ENCODE measurements around the gene MRPS9. TPM values are rescaled to one million over a fixed set of nuclear protein-coding genes. Genes with fewer than 3 reads are reported as not detected.

Gene MRPS9
- total and polyA plus RNA-seq, 9 of the 15 experiments (the other 6 are each of a cell fraction or from before 2014, with no cell fraction given): 46.2 to 143 (median 65.6) TPM

DNA sequence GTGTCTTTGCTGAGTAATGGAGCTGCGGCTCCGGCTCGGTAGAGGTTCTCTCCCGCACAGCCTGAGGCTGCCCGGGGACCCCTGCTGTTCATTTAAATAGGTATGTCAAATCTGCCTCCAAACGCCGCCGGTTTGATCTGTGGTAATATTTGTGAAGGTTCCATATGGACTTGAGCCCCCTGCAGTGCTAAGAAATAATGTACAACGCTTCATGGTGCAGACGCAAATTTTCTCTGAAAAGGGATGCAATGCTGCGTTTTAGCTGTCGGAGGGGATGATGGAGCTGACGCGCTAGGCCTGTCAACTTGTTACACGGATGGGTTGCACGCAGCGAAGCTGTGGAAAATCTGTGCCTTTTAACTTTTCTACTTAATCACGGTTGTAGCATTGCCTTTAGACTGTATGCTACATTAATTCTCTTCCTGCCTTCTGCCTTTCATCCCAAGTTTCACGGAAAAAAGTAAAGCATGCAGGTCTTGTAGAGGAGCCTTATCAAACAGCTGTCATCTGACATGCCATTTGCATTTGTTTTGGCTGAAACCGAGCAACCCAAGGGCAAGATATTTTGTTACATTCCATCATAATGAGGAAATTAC lies 43.2 kb downstream of the MRPS9 start:
- FAIRE-seq (no peak), DNase-seq (ENCODE audit: extremely low read depth in 1 of 4, low spot score in 3 of 4) (no peak), ATAC-seq (no peak; the same call in 2 of the 3 replicates)
- Histone ChIP-seq H3K9me3 (replicated peaks; ENCODE audit: control insufficient read depth, insufficient read depth, low read depth, low read length) (no peaks in the 10 kb centered on the region), H3K36me3 (ENCODE audit: control insufficient read depth, insufficient read depth, low read length) (peaks cover 12% of the 10 kb centered on the region; the same call in 2 of the 3 replicates), H3K27me3 (ENCODE audit: control insufficient read depth in 2 of 2, insufficient read depth in 2 of 2, low read length in 2 of 2) (no peaks in the 10 kb centered on the region), H3K4me2 (ENCODE audit: insufficient read depth, low read length) (no peak overlapping the region), H3K79me2 (ENCODE audit: control insufficient read depth, insufficient read depth, low read length) (no peaks in the 10 kb centered on the region), H3K4me1 (replicated peaks in 1 of 2; ENCODE audit: control insufficient read depth in 2 of 2, insufficient read depth in 2 of 2, low read length in 2 of 2) (no peaks in the 10 kb centered on the region), H3K4me3 (no peak overlapping the region), H3K27ac (ENCODE audit: extremely low read depth, low read depth, low read length) (no peak overlapping the region), H4K20me1 (replicated peaks; ENCODE audit: control insufficient read depth, insufficient read depth, low read length) (no peaks in the 10 kb centered on the region), H2AFZ (ENCODE audit: low read depth, low read length) (no peak overlapping the region), H3K9ac (ENCODE audit: insufficient read depth in 1 of 2, low read depth in 2 of 2, low read length in 2 of 2) (no peak overlapping the region), H3K9me1 (ENCODE audit: control insufficient read depth, insufficient read depth, low read length) (no peaks in the 10 kb centered on the region)
- intact Hi-C loops (cut with micrococcal nuclease) (no loop called here), in situ Hi-C loops (cut with MboI) (no loop called here)
- POLR2A ChIA-PET: interaction anchor here (0.7 to 0.8 kb wide), 2 partner anchors 26 to 144 kb away, joined by 3 read pairs; no protein-coding TSS in a partner anchor
- WGBS (ENCODE audit: insufficient coverage, low coverage, missing lambda C conversion rate): 79% methylated on average over 20 of the region's 20 CpGs
- no TSS peak for BruUV-seq (replicated peaks)
- CTCF ChIA-PET (ENCODE audit: low intra/inter-chr PET ratio): no interaction called here
- TF ChIP-seq, protein P1, sequence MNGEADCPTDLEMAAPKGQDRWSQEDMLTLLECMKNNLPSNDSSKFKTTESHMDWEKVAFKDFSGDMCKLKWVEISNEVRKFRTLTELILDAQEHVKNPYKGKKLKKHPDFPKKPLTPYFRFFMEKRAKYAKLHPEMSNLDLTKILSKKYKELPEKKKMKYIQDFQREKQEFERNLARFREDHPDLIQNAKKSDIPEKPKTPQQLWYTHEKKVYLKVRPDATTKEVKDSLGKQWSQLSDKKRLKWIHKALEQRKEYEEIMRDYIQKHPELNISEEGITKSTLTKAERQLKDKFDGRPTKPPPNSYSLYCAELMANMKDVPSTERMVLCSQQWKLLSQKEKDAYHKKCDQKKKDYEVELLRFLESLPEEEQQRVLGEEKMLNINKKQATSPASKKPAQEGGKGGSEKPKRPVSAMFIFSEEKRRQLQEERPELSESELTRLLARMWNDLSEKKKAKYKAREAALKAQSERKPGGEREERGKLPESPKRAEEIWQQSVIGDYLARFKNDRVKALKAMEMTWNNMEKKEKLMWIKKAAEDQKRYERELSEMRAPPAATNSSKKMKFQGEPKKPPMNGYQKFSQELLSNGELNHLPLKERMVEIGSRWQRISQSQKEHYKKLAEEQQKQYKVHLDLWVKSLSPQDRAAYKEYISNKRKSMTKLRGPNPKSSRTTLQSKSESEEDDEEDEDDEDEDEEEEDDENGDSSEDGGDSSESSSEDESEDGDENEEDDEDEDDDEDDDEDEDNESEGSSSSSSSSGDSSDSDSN (IDR thresholded peaks at IDR 0.05; ENCODE audit: borderline replicate concordance in 1 of 2, low read depth in 2 of 2, low read length in 2 of 2): no peak
- TF ChIP-seq, protein P2, sequence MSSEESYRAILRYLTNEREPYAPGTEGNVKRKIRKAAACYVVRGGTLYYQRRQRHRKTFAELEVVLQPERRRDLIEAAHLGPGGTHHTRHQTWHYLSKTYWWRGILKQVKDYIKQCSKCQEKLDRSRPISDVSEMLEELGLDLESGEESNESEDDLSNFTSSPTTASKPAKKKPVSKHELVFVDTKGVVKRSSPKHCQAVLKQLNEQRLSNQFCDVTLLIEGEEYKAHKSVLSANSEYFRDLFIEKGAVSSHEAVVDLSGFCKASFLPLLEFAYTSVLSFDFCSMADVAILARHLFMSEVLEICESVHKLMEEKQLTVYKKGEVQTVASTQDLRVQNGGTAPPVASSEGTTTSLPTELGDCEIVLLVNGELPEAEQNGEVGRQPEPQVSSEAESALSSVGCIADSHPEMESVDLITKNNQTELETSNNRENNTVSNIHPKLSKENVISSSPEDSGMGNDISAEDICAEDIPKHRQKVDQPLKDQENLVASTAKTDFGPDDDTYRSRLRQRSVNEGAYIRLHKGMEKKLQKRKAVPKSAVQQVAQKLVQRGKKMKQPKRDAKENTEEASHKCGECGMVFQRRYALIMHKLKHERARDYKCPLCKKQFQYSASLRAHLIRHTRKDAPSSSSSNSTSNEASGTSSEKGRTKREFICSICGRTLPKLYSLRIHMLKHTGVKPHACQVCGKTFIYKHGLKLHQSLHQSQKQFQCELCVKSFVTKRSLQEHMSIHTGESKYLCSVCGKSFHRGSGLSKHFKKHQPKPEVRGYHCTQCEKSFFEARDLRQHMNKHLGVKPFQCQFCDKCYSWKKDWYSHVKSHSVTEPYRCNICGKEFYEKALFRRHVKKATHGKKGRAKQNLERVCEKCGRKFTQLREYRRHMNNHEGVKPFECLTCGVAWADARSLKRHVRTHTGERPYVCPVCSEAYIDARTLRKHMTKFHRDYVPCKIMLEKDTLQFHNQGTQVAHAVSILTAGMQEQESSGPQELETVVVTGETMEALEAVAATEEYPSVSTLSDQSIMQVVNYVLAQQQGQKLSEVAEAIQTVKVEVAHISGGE (CRISPR knock-in tag; IDR thresholded peaks at IDR 0.05): no peak
- no peak for TF ChIP-seq PTTG1 (tag; IDR thresholded peaks at IDR 0.05; ENCODE audit: low read depth)

Data from K562 (cell line).